Stimulated activated CD8-positive, alpha-beta memory T cell treated with anti-CD3 and anti-CD28 coated beads, Interleukin-7, amount 100 ng/mL, for 4 hours (primary cell): Measurements from ENCODE around the gene UBE2D4.
"Not testable (repeated sequence)": the region's sequence is repeated elsewhere in the genome, so short reads cannot be mapped to it uniquely, and the experiment has no call there.

Experiments used
- DNase-seq, 2 donors: peaks; one replicate each; pipeline ENCODE4 v3.0.0-alpha.2; 2020; ENCODE audit warnings: low read depth in 2 of 2

UBE2D4 gene

DNA sequence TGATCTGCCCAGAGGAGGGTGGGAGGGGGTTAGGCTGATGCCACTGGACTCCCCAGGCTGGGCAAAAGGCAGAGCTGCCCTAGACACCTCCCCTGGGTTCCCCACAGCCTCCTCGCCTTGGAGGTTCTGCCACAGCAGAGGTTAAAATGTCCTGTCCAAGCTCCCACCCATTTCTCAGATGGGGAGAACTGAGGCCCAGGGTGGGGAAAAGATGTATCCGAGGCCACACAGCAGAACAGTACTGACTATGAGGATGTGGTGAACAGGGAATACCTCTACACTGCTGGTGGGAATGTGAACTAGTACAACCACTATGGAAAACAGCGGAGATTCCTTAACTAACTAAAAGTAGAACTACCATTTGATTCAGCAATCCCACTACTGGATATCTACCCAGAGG lies 40.2 kb downstream of the UBE2D4 start:
- DNase-seq: not testable (repeated sequence)

DNA sequence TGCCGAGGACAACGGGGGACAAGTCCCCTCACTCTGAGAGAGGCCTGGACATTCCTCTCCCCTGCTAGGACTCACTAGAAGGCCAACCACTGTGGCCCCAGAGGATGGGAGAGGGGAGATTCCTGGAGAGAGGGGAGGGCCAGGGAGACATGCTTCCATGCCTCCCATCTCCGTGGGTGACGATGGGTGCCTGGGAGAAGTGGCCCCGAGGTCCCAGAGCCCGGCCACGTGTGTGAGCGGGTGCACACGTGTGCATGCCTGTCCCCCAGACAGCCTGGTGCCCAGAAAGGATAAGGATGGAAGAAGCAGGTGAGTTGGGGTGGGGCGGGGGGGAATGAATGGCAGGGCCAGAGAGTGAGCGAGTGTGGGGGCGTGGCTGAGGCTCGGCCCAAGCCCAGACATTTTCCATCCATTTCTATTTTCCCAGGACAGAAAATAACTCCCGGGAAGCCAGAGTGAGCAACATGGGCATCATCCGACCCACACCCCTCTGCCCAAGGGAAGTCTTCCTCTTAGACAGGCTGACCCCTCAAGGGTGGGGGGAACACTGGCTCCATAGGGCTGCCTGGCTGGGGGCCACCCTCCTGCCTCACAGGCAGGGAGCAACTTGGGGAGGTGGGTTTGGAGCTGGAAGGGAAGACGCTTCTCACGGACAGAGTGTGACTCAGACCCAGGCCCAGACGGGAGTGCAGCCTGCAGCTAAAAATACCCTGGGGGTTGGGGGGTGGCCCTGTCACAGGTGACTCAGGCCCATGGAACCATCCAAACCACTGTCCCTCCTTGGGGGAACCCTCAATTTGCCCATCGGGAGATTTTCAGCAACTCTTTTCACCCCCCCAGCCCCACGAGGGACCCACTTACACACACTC lies 42.2 kb downstream of the UBE2D4 start:
- DNase-seq: not testable (repeated sequence)

DNA sequence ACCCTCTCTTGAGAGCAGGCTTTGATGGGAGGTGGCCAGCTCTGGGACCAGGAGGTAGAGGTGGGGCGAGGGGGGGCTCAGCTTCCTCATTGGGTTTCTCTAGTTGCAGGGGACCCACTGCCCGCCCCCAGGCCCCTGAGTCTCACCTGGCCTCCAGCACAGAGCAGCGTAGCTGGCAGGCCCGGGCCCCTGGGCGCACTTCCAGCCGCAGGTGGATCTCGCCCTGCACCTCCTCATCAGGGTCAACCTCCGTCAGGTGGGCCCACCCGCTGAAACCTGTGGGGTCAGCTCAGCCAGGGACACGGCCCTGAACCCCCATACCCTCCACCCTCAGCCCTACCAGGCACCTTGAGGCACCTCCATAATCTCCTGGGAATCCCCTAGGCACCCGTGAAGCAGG lies 43.4 kb downstream of the UBE2D4 start:
- not testable (repeated sequence) for DNase-seq

DNA sequence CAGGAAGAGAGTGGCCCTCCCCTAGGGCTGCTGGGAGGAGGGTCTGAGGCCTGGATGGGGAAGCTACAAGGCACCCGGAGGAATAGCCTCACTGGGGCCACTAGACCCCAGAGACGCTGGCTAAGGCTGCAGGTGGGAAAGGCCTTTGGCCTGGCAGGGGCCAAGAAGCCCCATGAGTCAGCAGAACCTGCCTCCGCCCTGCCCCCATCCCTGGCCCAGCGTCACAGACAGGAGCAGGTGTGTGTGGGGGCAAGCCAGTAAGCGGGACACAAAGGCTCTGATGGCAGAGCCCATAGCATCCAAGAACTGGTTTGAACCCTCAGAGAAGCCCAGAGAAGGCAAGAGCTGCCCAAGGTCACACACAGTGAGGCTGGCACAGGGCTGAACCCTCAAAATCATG lies 44.5 kb downstream of the UBE2D4 start:
- not testable (repeated sequence) for DNase-seq

DNA sequence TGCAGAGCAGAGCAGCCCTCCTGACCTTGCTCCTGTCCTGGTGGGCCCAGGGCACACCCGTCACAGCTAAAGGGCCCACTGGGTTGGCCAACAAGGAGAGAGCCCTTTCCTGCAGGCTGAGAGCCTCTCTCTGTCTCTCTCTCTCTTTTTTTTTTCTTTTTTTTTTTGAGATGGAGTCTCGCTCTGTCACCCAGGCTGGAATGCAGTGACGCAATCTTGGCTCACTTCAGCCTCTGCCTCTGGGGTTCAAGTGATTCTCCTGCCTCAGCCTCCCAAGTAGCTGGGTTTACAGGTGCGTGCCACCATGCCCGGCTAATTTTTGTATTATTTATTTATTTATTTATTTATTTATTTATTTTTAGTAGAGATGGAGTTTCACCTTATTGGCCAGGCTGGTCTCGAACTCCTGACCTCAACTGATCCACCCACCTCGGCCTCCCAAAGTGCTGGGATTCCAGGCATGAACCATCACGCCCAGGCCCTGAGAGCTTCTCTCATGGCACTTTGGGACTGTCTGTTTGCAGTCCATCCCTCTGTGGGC lies 47.9 kb downstream of the UBE2D4 start:
- not testable (repeated sequence) for DNase-seq

DNA sequence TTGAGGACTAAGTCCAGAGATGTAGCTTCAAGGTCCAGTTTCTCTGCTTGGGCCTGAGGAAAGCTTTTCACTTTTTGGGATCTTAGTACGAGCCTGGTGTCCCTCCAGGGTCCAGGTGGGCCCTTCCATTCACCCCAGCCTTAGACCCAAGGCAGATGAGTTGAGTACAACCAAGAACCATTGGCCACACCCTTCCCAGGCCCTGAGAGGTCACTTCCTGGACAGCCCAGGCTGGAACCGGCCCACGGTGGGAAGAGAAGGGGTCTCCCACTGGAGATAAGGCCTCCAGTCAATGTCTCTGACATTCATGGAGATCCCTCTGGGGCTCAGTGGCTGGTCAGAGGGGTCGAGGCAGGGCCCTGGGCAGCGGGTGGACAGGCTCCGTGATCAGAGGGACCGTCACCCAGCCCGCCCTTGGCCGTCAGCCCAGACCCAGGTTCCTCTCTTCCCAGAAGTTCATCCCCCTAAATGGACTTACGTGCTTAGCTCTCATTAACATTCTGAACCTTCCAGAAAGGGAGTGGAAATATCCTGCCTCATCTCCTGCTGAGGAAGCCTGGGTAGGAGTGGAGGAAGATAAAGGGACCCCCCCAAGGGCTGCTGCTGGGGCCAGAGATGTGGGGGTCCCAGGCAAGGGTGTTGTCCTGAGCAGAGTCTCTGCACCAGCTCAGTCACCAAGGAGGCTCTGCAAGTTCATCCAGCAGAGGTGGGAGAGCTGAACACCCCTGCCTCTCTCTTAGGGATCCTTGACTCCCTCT lies 48.7 kb downstream of the UBE2D4 start:
- not testable (repeated sequence) for DNase-seq

DNA sequence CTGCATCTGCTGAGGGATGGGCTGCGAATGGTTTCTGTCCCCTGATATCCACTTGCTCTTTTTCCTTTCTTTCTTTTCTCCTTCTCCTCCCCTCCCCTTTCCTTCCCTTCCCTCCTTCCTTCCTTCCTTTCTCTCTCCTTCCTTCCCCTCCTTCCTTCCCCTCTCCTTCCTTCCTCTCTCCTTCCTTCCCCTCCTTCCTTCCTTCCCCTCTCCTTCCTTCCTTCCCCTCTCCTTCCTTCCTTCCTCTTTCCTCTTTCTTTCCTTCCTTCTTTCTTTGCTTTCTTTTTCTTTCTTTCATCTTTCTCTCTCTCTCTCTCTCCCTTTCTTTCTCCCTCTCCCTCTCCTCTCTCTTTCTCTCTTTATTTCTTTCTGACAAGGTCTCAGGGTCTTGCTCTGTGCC lies 51.3 kb downstream of the UBE2D4 start:
- DNase-seq: no peak

DNA sequence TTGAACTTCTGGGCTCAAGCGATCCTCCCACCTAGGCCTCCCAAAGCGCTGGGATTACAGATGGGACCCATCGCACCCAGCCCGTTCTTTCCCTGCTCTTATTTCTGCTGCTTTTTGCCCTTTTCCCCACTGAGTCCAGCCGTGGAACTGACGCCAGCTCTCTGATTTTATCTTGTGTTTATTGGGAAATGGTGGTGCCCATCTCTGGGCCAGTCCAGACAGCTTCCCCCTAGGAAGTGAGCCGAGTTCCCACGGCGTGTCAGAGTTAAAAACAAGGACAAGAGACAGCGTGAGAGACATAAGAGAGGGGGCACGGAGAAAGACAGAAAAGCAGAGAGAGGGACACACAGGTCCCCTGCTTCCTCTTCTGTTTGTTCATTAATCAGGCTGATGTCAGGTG lies 51.9 kb downstream of the UBE2D4 start:
- not testable (repeated sequence) for DNase-seq

DNA sequence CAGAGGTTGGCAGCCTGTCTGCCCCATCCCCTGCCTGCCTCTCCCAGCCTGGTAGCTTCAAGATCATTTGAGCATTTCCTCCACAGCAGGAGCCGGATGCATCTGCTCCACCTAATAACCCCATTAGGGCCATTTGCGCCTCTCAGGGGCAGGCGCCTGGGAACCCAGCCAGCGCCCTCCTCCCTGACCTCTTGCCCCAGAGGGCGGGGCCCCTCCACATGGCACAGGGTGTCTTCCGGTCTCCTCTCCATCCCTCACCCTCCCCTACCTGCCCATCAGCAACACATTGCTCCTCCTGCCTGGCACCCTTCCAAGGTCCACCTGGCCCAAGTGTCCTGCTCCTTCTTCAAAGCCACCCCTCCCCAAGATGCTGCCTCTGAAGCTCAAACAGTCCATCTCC lies 56.6 kb downstream of the UBE2D4 start:
- not testable (repeated sequence) for DNase-seq

DNA sequence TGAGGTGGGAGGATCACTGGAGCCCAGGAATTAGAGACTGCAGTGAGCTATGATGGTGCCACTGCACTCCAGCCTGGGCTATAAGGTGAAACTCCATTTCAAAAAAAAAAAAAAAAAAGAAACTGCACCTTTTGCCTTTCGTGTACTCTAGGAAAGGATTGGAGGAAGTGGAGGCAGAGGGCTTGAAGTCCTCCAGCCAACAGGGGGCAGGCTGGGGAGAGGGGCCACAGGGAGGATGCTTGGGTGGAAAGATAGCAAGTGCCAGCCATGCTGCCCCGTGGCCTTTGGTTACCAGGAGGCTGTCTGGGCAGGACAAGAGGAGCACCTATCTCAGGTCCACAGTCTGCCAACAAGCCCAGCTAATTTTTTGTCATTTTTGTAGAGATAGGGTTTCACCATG lies 57.5 kb downstream of the UBE2D4 start:
- DNase-seq: not testable (repeated sequence)

DNA sequence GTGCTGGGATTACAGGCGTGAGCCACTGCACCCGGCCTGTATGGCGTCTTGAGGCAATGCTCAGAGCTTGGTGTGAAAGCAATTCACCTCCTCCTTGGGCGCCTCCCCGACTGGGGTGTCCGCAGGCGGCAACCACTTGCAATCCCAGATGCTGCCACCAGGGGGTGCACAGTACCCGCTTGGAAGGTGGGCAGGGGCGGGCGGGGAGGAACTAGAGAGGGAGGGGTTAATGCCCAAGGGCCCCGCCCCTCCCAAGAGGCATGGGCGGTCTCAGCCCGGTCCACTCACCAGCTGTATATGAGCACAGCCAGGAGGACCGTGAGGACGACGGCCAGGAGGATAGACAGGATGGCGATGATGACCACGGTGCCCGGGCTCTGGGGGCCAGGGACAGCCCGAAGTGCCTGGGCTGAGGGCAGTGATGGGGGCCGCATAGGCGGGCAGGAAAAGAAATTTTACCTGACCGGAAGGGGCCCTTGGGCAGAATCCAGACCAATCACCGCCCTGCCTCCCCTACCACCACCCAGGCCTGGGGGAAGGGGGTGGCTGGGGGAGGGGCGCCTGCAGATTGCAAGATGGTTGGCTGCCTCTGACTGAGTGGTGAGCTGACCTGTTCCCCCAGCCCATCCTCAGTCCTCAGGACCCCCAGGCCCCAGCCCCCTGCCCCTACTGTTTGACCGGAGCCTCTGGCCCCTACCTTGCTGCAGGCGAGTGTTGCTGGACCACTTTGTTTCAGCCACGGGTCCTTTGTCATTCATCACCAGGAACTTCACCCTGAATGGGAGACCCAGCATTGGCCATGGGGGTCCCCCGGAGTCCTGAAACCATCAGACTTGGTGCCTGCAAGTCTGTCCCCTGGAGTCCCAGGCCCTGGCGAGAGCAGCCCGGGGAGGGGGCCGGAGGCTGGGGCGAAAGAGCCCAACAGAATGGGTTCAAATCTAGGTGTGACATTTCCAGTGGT lies 59.9 kb downstream of the UBE2D4 start:
- peak; percentile 66 to 73 for DNase-seq

DNA sequence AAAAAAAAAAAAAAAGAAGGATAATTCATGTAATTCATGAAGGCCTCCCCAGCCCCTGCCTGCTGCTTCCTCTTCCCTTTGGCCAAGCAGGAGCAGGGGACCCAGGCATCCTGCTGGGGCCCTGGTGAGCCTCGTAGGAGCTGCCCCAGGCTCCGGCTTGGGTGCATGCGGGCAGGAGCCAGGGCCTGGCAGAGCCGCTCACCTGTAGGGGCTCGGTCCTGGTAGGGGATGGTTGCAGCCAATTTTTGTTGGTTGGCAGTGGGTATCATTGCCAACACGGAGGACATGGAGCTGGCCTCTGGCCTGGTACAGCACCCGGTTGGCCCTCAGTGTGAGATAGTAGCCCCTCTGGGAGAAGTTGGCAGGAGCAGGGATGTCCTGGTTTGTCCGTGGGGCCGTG lies 61.2 kb downstream of the UBE2D4 start:
- not testable (repeated sequence) for DNase-seq

DNA sequence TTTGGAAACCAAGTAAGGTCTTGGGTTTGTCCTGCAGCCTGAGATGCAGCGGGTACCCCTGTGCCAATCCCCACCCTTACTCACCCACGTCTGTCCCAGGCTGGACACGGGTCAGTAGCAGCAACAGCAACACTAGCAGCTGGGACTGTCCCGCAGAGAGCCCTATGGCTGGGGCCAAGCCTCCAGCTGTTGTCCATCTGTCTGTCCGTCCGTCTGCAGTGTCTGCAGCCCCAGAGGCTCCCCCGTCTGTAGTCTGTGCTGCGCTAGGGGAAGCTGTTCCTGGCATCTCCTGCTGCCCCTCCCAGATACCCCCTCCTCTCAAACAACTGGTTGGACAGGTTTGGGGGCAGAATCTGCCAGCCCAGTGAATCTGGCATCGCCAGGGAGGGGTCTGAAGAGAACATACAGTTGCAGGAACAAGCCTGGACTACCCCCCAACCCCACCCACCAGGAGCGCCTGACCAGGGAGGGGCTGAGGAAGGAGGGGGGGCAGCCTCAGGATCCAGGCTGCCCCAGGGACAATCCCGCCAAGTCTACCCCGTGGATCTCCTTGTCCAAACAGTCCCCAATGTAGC lies 63.9 kb downstream of the UBE2D4 start:
- not testable (repeated sequence) for DNase-seq

DNA sequence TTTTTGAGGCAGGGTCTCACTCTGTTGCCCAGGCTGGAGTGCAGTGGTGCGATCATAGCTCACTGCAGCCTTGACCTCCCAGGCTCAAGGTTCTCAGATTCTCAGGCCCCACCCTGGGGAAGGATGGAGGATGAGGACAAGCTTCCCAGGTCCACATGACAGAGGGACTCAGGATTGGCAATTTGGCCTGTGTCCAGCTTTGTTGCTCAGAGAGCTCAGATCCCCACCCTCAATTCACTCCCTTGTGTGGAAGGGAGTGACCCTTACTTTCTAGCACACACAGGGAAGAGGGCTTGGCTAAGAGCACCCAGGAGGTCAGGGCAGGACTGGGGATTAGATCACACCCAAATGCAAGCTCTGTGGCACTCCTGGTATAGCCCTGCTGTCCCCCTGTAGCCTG lies 64.6 kb downstream of the UBE2D4 start:
- DNase-seq: not testable (repeated sequence)

DNA sequence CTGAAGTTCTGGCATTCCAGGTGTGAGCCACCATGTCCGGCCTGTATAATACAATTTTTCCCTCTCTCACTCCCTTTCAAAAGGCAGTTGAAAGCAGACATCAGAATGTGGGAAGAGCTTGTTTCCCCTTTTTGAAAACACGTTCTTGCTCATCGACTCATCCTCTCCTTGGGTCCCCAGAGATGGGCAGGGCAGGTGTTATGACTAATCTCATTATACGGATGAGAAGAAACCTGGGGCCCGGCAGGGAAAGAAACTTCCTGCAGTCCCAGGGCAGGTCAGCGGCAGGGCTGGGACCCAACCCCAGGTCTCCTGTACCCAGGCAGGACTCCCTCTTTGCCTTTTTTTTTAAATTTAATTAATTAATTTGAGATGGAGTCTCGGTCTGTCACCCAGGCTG lies 66.7 kb downstream of the UBE2D4 start:
- DNase-seq: not testable (repeated sequence)

DNA sequence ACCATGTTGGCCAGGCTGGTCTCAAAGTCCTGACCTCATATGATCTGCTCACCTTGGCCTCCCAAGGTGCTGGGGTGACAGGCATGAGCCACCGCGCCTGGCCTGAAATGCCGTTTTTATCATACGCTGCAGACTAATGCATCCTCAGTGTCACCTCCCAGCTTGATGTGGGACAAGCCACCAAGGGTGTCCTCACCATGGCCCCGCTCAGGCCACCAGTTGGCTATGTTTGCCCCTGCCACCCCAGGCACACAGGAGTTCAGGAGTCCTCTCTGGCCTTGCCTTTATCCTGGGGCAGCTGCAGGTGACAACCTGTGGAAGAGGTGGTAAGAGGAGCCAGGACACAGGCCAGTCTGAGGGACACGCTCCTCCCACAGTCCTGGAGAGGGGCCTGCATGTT lies 68.4 kb downstream of the UBE2D4 start:
- DNase-seq: not testable (repeated sequence)

DNA sequence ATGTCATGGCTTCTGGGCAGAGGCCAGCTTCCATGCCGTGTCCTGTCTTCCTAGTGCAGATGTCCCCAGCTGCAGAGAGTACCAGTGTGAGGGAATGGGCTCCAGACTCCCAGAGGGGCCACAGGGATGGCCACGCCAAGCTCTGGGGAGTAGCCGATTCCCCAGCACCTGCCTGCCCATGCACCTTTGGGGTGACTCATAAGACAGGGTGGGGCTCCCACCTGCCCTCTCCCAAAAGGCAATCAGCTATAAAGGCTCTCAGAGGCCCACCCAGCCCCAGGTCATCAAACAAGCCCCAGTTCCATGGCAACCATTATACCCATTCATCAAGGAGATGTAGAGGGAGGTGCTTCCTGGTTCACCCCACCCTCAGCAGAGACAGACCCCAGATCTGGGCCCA lies 71.3 kb downstream of the UBE2D4 start, which contains the start of gene SPDYE1:
Gene SPDYE1, plus strand, starts transcription at position 366 of the 400 bp plus-strand sequence. CDS start 2,053 bp downstream, outside the sequence.
- not testable (repeated sequence) for DNase-seq
